ENCODE measurements around the gene LINGO3.

LINGO3 gene

DNA sequence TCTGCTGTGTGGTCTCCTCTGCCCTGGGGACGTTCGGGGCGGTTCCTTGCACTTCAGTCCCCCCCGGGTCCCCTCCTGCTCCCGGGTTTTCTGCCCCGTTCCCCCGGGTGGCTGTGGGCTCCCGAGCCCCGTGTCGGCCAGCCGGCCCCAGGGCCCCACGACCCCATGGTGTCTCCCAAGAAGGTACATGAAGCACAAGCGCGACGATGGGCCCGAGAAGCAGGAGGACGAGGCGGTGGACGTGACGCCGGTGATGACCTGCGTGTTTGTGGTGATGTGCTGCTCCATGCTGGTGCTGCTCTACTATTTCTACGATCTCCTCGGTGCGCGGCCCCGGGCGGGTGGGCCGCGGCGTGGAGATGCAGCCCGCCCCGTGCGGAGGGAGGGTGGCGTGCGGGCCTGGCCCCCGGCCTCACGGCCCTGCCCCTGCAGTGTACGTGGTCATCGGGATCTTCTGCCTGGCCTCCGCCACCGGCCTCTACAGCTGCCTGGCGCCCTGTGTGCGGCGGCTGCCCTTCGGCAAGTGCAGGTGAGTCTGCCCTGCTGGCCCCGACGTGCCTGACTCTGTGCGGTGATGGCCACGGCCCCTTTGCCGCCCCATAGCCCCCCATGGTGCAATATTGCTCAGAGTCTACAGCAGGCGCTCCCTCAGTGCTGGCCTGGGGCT, 31.8 kb upstream of the LINGO3 start:
- no peak for DNase-seq (ENCODE audit: low read depth in 3 of 3)

DNA sequence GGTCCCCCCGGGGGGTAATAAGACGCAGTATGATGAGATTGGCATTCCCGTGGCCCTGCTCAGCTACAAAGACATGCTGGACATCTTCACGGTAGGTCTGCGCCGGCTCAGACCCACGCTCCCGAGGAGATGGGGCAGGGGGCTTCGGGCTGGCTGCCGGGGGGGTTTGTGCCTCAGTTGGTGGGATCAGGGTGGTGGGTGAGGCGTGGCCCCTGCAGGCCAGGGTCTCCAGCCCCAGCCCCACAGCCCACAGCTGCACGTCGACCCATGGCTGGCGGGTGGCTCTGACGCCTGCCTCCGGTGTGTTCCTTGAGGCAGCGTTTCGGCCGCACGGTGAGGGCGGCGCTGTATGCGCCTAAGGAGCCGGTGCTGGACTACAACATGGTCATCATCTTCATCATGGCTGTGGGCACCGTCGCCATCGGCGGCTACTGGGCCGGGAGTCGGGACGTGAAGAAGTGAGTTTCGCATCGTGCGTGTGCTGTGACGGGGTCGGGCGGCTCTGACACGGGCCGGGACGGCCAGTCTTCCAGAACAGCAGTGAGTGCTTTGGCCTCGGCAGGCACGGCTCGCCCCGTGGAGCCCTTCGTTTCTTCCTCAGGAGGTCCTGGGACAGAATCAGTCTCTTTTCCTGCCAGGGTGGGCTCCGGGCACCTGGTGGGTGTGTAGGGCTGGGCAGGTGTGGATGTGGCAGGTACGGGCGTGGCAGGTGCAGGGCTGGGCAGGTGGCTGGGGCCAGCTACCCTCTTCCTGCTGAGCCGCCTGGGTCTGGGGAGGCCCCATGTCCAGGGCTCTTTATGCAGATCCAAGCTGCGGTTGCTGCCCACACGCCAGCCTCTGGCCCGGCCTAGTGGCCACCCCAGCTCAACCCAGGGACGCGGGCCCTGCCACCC, 31.0 kb upstream of the LINGO3 start:
- no peak for DNase-seq (ENCODE audit: low read depth in 3 of 3)

GRCh38 chr19:2338055-2338615, 30.2 kb upstream of the LINGO3 start:
- no peak for DNase-seq (ENCODE audit: low read depth in 3 of 3)

GRCh38 chr19:2337329-2337707, 29.4 kb upstream of the LINGO3 start:
- no peak for DNase-seq (ENCODE audit: low read depth in 3 of 3)

DNA sequence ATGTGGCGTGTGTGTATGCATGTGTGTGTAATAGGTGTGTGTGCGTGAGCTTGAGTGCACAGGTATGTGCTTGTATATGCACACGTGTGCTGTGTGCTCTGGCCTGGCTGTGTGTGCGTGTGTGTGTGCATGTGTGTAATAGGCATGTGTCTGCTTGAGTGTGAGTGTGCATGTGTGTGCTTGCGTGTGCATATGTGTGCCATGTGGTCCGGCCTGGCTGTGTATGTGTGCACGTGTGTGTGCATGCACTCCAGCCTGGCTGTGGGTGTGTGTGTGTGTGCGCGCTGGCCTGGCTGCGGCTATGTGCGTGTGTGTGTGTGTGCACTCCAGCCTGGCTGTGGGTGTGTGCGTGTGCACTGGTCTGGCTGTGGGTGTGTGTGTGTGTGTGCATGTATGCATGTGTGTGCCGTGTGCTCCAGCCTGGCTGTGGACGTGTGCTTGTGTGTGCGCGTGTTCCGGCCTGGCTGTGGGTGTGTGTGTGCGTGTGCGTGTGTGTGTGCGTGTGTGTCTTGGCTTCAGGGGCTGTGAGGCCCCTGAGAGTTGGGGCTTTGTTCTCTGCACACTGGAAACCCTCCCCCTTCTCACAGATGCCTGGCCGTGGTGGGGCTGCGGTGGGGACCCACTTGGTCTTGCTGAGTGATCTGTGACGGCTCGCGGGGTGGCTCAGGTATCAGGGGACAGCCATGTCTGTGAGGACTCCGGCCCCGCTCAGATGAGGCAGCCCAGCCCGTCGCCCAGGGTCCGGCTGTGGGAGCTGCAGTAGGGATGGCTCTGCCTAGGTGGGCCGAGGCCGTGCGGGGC, 28.8 kb upstream of the LINGO3 start:
- no peak for DNase-seq (ENCODE audit: low read depth in 3 of 3)

GRCh38 chr19:2335848-2336247, 27.9 kb upstream of the LINGO3 start:
- no peak for DNase-seq (ENCODE audit: low read depth in 3 of 3)

DNA sequence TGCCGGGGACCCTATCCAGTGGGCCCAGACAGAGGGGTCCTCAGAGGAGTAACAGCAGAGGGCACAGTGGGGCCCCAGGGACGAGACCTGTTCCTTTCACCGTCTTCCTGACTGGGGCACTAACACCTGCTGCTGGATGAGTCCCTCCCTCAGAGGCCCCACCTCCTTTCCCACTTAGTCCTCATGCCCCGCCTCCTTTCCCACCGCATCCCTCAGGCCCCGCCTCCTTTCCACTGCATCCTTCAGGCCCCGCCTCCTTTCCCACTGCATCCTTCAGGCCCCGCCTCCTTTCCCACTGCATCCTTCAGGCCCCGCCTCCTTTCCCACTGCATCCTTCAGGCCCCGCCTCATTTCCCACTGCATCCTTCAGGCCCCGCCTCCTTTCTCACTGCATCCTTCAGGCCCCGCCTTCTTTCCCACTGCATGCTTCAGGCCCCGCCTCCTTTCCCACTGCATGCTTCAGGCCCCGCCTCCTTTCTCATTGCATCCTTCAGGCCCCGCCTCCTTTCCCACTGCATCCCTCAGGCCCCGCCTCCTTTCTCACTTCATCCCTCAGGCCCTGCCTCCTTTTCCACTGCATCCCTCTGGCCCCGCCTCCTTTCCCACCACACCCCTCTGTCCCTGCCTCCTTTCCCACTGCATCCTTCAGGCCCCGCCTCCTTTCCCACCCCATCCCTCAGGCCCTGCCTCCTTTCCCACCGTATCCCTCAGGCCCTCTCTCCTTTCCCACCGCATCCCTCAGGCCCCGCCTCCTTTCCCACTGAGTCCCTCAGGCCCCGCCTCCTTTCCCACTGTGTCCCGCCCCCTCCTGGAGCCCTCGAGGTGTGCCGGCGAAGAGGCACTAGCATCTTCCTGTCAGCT, 27.3 kb upstream of the LINGO3 start:
- DNase-seq (ENCODE audit: low read depth in 3 of 3), result no peak

DNA sequence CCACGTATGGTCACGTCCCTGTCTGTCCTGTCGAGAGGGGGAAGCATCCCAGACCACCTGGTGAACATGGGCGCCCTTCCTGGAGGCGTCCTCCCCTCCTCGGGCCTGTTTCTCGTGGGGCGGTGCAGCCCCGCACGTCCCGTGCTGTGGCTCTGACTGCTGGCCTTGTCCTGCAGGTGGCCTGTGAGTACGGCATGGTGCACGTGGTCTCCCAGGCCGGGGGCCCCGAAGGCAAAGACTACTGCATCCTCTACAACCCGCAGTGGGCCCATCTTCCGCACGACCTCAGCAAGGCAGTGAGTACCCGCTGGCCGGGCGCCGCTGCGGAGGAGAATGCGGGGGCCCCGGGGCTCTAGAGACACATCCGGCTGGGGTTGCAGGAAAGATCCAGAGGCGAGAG, 26.5 kb upstream of the LINGO3 start:
- DNase-seq (ENCODE audit: low read depth in 3 of 3), result no peak

- no peak for DNase-seq (ENCODE audit: low read depth in 3 of 3)
These were observed 25.9 kb upstream of the LINGO3 start for GRCh38 chr19:2333807-2334211.

DNA sequence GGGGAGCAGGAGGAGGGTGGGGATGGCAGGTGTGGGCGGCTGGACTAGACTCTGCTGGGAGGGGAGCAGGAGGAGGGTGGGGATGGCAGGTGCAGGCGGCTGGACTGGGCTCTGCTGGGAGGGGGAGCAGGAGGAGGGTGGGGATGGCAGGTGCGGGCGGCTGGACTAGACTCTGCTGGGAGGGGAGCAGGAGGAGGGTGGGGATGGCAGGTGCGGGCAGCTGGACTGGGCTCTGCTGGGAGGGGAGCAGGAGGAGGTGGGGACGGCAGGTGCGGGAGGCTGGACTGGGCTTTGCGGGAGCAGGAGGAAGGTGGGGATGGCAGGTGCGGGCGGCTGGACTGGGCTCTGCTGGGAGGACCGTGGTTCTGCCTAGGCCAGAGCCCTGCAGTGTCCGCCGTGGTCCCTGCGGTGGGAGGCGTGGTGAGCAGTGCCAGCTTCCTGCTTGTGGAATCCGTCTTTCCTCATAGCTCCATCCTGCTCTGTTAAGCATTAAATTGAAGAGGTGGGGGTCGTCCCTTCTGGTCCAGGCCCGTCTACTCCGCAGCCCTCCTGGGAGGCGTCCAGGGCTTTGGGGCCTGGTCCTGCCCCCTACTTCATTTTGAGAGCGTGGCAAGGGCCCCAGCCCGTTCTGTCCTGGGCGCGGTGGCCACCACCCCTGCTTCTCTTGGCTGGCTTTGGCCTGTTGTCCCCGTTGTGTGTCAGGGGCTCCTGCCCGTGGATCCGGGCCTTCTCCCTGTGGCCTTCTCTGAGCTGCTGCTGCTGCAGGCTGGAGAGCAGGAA, 25.3 kb upstream of the LINGO3 start:
- DNase-seq (ENCODE audit: low read depth in 3 of 3), result no peak

DNA sequence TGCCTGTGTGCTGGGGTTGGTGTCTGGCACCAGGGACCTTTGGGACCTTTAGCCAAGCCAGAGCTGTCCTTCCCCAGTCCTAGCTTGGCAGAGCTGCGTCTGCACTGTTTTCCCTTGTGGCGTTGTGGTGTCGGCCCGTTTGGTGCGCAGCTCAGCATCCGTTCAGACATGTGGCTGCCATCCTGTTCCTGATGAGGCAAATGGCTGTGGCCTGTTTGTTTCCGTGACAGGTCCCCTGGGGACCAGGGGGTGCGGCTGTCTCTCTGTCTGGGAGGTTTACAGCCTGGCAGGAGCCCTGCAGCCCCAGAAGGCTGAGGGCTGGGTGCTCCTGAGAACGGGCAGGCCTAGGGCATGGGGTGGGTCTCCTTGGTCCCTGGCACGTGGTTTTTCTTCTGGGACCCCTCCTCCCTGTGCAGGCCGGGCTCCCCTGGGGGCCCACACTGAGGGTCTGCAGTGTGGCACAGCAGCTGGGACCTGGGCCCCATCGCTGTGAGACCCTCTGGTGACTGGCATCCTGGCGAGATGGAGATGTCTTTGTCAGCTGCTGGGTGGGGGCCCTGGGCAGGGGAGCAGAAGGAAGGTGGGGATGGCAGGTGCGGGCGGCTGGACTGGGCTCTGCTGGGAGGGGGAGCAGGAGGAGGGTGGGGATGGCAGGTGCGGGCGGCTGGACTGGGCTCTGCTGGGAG, 24.5 kb upstream of the LINGO3 start:
- no peak for DNase-seq (ENCODE audit: low read depth in 3 of 3)

DNA sequence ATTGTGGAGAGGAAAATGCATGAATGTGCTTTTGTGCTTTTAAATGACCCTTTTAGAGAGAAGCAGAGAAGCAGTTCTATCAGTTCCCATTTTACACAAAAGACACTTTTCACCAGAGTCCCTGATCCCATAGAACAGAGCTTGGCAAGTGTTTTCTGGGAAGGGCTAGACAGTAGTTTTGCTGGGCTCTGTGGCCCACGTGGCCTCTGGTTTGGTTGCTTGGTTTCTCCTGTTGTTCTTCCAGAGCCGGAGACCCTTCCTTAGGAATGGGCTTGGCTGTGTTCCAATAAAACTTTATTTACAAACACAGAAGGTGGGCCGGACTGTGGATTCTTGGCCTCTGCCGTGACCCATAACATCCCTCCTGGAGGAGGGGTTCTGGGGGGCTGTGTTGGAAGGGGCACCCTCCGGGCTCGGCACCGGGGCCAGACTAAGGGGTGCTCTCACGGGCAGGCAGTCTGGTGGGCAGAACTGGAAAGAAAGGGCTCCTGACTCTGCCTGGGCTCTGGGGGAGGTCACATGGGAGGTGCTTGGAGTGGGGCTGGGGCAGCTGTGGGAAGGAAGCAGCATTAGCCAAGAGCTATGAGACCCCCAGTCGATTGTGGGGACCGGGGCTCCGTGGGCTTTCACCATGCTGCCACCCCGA, 23.8 kb upstream of the LINGO3 start:
- DNase-seq (ENCODE audit: low read depth in 3 of 3), result no peak

- no peak for DNase-seq (ENCODE audit: low read depth in 3 of 3)
These were observed 22.8 kb upstream of the LINGO3 start for GRCh38 chr19:2330632-2331284.

DNA sequence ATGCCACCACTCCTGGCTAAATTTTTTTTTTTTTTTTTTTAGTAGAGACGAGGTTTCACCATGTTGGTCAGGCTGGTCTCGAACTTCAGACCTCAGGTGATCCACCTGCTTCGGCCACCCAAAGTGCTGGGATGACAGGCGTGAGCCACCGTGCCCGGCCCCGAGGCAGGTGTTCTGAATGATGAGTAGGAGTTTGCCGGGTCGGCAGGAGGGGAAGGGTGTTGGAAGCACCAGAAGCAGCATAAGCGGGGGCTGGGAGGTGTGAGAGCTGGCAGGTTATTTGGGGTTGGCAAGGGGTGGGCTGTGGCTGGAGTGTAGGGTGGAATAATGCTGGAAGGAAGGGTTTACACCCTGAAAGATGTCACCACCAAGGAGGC, 22.3 kb upstream of the LINGO3 start:
- DNase-seq (ENCODE audit: low read depth in 3 of 3), result no peak

GRCh38 chr19:2329501-2329916, 21.6 kb upstream of the LINGO3 start:
- DNase-seq (ENCODE audit: low read depth in 3 of 3), result no peak

GRCh38 chr19:2329149-2329478, 21.2 kb upstream of the LINGO3 start:
- DNase-seq (ENCODE audit: low read depth in 3 of 3), result no peak

GRCh38 chr19:2328401-2329148, 20.6 kb upstream of the LINGO3 start, which contains the start of the genes LSM7 and SPPL2B:
LSM7 (minus strand) TSS chr19:2328586; CDS start chr19:2328566, 20 bp downstream.
SPPL2B (plus strand) TSS chr19:2328684; CDS start chr19:2328710, 26 bp downstream.
- DNase-seq (ENCODE audit: low read depth in 3 of 3), result peak; percentile 84 to 90 (median 86)
